Fibroblast of upper back skin (primary cell): ENCODE measurements around the gene KCNMA1.

Experiments used
- DNase-seq: peaks from one replicate; pipeline ENCODE4 v3.0.0-alpha.2; 2013

Gene KCNMA1

DNA sequence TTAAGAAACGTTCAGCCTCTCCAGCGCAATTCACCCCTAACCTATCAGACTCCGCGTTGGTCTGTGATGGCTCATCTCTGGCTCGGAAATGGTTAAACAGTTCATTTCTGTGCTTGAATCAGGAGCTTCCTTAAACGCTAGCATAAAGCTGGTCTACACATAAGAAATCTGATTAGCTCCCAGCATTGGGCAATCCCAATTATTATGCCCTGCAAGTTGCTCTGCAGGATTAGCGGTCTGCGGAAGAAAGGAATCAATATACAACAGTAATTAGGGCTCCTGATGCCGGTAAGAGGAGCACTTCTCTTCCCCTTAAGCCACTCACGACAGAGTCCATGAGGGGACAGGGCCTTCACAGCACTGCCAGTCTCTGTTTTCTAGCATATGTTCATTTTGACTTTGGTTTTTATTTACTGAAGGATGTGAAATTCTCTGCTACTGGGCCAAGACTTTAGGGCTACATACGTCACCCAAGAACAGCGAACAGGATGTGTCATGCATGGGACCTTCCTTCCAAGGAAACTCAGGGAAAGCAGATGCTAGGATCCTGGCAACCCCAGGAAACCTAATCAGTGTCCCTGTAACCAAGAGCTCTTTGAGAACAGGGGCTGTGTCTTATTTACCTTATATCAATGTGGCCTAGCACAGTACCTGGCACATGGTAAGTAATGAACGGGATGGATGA lies 324.4 kb downstream of the KCNMA1 start:
- DNase-seq, result no peak

- DNase-seq, result no peak
These were observed 326.4 kb downstream of the KCNMA1 start for GRCh38 chr10:77311186-77311585.

GRCh38 chr10:77310288-77310840 lies 327.2 kb downstream of the KCNMA1 start:
- no peak for DNase-seq

DNA sequence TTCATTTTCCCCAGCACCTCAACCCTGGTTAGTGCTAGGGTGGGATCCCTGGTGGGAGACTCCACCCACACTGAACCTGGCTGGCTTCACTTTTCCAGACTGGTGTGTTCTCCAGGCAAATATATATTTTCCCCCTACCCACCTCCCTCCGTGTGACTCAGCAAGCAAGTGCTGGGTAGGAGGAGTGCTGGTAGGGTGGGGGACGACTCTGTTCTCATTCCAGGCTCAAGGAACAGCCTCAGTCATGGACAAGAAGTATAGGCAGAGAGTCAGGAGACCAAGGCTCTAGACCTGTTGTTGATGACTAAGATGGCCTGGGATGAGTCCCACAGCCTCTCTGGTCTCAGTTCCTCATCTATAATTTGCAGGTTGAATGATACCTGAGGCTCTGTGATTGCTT lies 328.1 kb downstream of the KCNMA1 start:
- DNase-seq, result no peak

DNA sequence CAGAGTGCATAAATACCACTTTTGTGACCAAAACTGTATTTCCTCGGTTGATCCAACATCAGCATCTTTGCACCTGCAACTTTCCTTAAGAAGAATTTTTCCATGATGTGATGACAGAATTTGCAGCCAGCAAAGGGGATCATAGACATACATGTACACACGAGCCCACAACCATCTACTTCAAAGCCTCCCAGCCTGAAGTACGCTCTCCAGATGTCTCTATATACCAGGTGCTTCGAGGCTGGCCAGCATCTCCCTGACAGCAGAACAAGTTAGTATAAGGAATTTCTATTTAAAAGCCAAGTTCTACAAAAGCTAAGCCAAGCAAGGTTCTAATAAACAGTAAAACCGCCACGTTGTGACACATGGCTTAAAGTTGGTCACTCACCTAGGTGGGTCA lies 328.5 kb downstream of the KCNMA1 start:
- no peak for DNase-seq

GRCh38 chr10:77308084-77308732 lies 329.4 kb downstream of the KCNMA1 start:
- DNase-seq, result no peak

GRCh38 chr10:77306666-77307065 lies 330.9 kb downstream of the KCNMA1 start:
- DNase-seq, result no peak

- peak; percentile 81 for DNase-seq
These were observed 331.7 kb downstream of the KCNMA1 start for GRCh38 chr10:77305650-77306632.

DNA sequence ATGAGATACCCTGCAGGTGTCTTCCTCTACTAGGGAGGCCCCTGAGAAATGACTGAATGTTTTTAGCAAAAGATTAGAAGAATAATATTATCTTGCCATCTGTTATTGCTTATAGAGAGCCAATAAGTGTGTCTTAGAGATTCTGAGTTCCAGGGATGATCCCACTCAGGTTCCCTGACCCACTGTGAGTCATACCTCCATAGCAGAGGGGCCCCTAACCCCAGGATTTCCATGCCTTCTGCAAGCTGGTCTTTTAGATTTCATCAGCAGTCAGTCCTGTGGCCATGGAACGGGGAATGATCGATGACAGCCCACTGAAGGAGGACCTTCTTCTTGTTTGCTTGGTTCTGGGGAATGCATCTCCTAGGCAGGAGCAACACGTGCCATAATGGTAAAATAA lies 333.4 kb downstream of the KCNMA1 start:
- DNase-seq, result peak; percentile 47

- peak; percentile 80 for DNase-seq
These were observed 336.3 kb downstream of the KCNMA1 start for GRCh38 chr10:77301305-77301730.

- DNase-seq, result no peak
These were observed 336.8 kb downstream of the KCNMA1 start for GRCh38 chr10:77300682-77301302.

- no peak for DNase-seq
These were observed 338.3 kb downstream of the KCNMA1 start for GRCh38 chr10:77299320-77299719.

- peak; percentile 87 for DNase-seq
These were observed 340.2 kb downstream of the KCNMA1 start for GRCh38 chr10:77297393-77297739.

- DNase-seq, result peak; percentile 46
These were observed 340.8 kb downstream of the KCNMA1 start for GRCh38 chr10:77296534-77297392.

DNA sequence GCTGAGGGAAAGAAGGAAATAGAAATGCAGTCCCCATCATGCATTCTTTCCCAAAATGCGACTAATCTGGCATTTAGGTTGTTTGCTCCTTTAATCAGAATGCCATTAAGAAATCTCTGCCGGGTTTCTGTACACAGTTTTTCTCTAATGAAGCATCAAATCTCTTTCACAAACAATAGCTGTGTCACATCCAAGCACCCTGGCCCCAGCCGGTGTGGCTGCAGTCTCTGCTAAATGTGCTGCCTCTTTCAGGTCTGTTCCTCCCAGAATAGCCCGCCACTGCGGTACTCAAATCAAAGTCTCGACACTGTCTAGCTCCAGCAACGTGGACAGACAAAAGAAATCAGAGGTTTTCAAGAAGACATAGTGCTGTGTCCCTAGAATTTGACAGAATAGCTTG lies 343.8 kb downstream of the KCNMA1 start:
- no peak for DNase-seq

- peak; percentile 50 for DNase-seq
These were observed 344.3 kb downstream of the KCNMA1 start for GRCh38 chr10:77293347-77293746.

DNA sequence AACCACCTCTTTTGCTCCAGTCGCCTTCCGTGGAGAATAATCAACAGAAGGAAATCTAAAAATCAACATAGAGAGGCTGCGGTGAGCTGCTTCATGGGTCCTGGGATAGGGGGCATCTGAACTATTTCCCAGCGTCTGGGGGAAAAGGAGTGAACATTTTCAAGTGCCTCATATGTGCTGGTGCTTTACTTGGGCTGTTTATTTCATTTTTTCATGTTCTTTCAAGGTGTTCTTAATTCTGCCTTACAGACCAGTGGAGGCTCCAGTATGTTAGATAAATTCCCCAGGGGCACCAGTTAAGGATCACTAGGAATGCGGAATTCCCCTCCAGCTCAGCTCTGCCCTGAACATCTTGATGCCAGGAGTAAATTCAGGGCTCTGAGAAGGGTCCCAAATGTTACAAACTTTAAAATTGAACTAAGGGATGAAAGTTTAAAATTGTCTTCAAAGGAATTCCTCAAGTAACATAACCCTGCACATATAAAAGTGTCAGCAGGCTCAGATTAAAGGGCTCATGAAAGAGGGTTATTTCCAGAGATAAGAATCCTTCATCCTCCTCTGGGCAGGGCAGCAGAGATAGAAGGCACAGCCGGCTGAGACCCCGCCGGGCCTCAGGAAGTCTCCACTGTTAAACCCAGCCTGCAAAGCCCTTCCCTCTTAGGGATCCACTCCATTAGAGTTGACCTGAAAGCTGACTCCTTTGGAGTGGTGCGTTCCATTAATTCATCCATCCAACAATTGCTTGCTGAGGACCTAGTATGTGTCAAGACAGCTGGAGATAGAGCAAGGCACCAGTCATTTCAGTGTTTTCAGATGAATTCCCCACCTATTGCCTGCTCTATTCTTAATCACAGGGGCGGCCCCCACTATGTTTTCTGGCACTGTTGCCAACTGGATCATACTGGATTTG lies 345.8 kb downstream of the KCNMA1 start:
- DNase-seq, result peak; percentile 77

DNA sequence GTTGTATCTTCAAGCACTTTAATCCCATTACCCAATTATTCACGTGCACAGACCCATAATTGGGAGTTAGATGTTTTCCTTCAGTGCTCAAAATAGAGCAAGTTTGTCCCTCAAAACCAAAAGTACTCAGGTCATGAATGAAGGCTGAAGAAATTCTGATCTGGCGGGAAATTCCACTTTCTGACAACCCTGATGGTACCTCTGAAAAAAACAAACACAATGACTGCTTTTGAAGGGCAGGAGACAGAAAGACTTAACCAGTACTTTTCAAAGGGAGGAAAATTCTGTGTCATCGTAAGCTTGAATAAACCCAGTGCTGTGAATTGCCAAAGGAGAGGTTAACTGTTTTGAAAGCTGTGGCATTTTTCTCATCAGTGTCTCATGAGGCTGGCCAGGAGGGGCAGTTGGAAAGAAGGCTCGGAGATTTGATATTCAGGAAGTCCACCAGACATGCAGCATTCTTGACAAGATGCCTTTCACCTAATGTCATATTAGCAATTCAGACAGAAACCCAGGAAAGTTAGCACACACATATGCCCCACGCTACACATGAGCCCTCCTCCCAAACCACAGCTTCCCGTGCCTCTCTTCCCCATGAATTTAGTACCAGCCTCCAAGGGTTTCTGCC lies 347.0 kb downstream of the KCNMA1 start:
- DNase-seq, result peak; percentile 99

GRCh38 chr10:77289790-77290189 lies 347.8 kb downstream of the KCNMA1 start:
- DNase-seq, result peak; percentile 67

GRCh38 chr10:77289027-77289501 lies 348.5 kb downstream of the KCNMA1 start:
- DNase-seq, result no peak
